NCI-H187 (cell line): ENCODE results near the gene CYTH1.

Source experiments
- DNase-seq, 2 experiments: peaks; one replicate each; lab custom pipeline; 2025; lab: John Stamatoyannopoulos, UW

CYTH1 gene

GRCh38 chr17:78645421-78646295 lies 136.4 kb downstream of the CYTH1 start:
- no peak for DNase-seq

GRCh38 chr17:78644931-78645351 lies 137.1 kb downstream of the CYTH1 start:
- DNase-seq = no peak

GRCh38 chr17:78644224-78644623 lies 137.8 kb downstream of the CYTH1 start:
- no peak for DNase-seq

GRCh38 chr17:78643326-78643725 lies 138.7 kb downstream of the CYTH1 start:
- DNase-seq = no peak

GRCh38 chr17:78642707-78643106 lies 139.4 kb downstream of the CYTH1 start:
- no peak for DNase-seq

- no peak for DNase-seq
Observed at GRCh38 chr17:78641666-78642065, 140.4 kb downstream of the CYTH1 start.

GRCh38 chr17:78641243-78641642 lies 140.8 kb downstream of the CYTH1 start:
- DNase-seq = no peak

GRCh38 chr17:78640700-78641099 lies 141.4 kb downstream of the CYTH1 start:
- no peak for DNase-seq

- DNase-seq = no peak
Observed at GRCh38 chr17:78637643-78638420, 144.2 kb downstream of the CYTH1 start.

- no peak for DNase-seq
Observed at GRCh38 chr17:78637146-78637545, 144.9 kb downstream of the CYTH1 start.

- no peak for DNase-seq
Observed at GRCh38 chr17:78634154-78634553, 147.9 kb downstream of the CYTH1 start.

- DNase-seq = no peak
Observed at GRCh38 chr17:78629436-78629995, 152.6 kb downstream of the CYTH1 start.

GRCh38 chr17:78628547-78629435 lies 153.3 kb downstream of the CYTH1 start:
- no peak for DNase-seq

GRCh38 chr17:78624324-78625151 lies 157.5 kb downstream of the CYTH1 start:
- DNase-seq = no peak
